Activated CD4-positive, alpha-beta T cell treated with anti-CD3 and anti-CD28 coated beads for 48 hours (primary cell): ENCODE measurements around the gene NTF3.

Experiments used
- DNase-seq: peaks from one replicate; pipeline ENCODE4 v3.0.0-alpha.2; 2020

Gene NTF3

DNA sequence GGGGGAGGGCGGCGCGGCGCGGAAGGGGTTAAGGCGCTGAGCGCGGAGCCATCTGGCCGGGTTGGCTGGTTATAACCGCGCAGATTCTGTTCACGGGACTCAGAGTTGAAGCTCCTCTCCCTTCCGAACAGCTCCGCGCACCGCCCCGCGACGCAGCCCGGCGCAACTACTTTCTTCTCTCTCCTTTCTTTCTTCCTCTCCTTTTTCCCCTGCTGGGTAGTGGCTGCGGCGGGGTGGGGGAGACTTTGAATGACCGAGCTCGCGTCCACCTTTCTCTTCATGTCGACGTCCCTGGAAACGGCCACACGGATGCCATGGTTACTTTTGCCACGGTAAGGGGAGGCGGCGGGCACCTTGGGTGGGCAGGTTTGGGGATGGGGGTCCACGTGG is at the start of gene NTF3:
Gene NTF3, plus strand, starts transcription at position 98 of the 390 bp plus-strand sequence. Its CDS starts 217 bp downstream, at position 315.
- peak; percentile 16 for DNase-seq

DNA sequence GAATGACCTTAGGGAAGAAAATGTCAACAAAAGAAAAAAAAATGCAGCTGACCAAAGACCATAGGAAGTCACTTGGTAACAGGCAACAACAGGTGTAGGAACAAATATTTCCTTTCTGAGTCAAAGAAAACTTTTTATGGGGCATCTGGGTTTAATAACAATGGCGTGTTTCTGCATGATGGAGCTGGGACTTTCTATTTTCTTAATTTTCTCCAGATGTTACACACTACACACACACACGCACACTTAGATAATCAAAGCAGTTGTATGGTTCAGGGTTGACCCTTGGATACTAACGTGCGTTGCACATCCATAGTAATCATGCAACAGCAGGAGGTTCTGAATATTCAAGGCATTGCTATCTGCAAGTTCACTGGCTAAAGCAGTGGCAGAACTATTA is 47.9 kb upstream of the NTF3 start:
- no peak for DNase-seq

DNA sequence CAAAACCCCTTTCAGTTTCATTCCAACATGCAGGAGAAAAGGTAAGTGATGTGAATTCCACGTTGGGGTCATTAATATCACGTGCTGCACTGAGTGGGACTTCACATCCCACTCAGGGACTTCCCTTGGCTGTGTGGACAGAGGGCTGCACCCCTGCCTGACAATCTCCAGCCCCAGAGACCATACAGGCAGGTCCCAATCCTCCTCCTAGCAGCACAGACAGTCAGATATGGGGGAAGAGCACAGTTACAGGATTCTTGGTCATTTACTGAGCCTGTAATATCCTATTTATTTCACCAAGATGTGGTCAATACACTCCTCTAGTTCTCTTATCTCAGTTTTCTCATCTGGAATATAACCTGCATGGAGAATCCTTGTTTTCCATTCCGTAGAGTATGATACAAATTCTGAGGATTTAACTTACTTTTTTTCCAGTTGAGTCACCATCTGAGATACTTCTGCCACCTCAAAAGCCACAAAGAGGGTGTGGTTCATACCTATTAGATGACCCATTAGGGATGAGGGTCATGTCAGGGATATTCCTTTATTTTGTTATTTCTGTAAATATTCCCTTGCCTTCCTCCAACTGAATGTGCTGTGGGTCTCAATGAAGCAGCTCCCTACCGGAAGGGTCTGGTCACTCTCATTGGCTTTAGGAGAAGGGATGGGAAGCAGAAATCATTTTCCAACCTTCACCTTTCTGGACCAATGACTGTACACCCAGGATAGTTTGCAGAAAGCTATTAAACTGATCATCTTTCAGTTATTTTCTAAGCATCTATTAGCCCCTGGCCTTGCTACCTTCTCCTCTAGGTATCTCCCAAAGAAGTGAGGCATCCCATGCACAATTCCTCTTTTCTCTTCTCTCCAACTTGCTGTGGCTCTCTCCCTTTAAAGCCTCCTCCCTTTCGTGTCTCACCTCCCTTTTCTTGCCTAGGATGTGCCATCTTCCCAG is 43.0 kb upstream of the NTF3 start:
- no peak for DNase-seq

DNA sequence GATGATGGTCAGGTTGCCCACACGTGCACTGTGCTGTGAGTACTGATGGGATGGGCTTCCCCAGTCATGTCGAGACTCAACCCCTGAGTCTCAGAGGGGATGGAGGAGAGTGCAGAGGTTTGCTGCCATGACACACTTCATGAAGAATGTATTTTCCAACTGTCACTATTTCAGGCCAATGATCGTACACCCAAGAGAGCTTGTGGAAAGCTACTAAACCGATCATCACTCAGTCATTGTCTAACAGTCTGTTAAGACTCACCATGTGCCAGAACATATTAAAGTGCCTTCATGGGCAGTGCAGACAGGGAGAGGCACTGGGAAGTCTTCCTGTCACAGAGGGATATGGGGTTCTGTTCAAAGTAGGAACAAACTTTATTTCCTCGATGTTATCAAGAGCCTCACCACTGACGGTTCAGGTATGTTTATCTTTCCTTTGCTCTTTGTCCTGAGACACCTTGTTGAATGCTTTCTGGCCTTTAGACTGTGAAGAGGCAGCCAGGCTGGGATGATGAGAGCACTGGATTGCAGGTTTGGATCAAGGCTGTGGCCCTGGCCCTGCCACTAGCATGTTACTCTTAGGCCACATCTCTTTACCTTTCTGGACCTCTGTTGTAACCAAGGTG is 41.6 kb upstream of the NTF3 start:
- DNase-seq = no peak

DNA sequence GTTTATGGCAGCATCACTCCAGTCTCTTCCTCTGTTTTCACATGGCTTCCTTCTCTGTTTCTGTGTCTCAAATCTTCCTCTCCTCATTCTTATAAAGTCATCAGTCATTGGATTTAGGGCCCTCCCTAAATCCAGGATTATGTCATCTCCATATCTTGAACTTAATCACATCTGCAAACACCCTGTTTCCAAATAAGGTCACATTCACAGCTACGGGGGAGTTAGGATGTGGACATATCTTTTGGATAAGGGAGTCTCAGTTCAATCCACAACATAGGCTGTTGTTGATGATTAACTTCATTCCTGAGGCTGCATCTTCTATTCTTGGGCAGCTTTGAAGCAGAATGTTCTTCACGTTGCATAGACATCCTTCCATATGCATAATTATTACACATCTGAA is 40.3 kb upstream of the NTF3 start:
- no peak for DNase-seq

DNA sequence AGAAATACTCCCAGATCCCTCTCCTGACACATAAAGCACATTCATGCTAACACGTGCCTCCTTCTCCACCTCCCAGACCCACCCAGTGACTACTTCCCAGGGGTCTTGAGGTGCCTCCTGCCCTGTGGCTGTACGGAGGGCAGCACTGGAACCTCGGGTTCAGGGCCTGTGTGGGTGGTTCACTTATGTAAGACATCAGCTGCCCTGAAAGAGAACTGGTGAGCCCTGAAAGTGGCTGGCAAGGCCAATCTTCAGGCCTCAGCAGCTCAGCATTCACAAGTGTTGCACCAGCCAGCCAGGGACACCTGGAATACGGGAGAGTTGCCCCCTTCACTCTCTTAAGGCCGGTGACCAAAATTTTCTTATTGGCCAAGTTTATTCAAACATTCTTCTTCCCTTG is 38.9 kb upstream of the NTF3 start:
- DNase-seq = no peak

DNA sequence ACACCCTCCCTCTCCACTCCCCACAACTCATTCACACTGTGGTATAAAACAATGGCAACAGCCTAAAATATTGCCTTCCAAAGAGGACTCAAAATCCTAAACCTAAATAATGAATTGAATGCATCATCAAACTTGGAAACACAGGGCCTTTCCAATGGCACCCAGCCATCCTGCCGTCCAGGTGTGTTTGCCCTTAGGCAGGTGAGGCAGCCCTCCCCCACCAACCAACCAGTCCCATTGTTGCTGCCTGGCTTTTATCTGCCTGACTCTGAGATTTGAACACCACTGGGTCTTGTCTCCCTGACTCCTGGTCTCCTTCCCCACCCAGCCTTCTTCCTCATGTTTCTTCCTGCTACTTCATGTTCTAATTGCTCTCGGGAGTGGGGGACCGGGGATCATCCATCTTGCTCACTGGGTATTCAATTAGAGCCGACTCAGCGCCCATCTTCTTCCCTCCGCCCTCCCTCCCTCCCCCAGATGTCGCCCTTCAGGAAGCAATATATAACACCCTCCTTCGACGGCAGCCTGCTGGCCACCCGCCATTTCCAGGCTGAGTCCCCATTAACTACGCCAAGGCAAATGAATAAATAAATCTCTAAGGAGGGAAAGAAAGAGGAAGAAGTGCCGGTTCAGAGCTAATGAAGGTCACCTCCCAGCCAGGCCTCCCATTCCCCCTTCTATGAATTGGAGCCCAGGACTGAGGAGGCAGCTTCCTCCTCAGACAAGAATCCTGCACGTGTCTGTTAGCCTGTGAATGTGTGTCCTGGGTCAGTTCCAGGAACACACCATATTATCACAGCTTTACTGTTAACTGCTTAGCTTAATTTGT is 36.3 kb upstream of the NTF3 start:
- no peak for DNase-seq

DNA sequence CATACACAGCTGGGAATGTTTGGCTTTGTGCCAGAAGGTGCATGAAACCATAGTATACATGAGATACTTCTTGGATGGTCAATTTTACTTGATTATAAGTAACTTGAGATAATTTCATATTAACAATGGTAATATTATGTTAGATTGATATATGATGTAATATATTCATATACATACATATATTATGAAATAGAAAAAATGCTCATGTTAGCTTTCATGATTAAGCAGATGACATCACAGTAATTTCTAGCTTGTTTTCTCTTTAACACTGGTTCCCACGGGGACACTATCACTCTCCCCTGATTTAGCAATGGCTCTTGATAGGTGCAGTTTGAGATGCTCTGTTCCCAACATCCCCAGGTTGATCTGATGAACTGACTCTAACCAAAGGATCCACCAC is 35.4 kb upstream of the NTF3 start:
- DNase-seq = no peak

DNA sequence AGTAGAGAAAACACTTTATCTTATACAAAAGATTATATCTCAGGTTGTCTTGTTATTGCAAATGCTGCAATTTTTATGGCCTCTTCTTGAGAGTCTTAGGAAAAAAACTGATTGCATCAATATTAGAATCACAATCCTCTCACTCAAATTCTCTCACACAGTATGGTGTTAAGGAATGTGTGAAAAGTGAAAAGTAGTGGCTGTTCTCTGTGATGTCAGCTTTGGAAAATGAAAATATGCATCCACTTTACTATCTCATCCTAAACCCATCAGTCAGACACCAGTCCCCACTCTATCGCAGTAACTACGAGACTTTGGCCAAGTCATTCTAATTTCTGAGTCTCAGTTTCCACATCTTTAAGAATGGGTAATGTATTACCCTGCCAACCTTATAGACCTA is 32.6 kb upstream of the NTF3 start:
- DNase-seq = no peak

DNA sequence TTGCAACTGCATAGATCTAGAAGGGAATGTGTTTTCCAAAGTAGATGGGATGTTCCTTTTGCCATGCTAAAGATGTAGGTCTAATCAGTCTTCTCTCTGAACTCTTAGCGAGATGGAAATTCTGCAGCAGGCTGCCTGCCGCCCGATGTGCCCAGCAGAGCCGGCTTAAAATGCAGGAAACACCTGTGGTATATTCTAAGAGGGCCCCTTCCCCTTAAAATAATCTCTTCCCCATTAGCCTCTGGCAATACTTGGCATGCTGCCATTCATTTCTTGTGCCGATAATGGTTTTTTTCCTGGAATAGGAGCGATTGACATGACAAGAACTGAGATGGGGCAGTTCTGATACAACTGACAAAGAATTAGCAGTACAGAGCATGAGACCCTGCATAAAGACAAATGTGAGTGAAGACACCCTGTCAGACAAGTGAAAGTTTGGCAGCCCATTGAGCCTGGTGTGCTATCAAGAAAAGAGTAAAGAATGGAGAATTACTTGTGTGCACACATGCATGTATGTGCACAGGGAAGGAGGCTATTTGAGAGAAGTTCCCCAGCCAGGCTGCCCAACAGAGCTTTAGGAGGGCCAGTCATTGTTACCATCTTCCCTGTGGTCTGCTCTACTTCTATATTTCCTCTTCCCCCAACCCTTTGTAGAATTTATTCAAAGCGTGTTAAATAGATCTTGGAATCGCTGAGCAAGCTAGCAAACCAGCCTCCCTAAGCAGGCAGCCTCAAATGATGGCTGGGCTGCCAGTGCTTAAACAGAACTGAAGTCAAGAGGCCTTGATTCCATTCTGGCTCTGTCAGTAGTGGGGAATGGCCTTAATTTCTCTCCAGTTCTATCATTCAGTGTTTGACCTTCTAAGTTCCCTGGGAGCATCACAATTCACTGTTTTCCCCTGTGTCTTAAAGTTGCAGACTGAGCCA is 29.6 kb upstream of the NTF3 start:
- no peak for DNase-seq

DNA sequence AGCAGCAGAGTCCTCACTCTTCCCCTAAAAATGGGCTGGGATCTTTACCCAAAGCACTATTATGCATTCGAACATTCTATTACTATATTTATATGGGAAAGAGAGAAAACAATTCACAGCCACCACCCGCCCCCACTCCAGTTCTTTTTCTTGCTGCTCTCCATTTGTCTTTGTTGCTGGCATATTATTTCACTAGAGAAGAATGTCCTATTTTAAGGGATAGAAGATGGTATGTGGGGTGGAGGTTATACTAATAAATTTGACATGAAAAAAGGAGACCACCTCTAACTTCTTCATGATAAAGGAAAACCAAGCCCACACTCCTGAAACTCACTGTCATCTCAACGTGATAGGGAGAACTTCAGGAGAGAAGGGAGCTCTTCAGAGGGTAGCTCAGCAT is 28.5 kb upstream of the NTF3 start:
- DNase-seq = no peak

DNA sequence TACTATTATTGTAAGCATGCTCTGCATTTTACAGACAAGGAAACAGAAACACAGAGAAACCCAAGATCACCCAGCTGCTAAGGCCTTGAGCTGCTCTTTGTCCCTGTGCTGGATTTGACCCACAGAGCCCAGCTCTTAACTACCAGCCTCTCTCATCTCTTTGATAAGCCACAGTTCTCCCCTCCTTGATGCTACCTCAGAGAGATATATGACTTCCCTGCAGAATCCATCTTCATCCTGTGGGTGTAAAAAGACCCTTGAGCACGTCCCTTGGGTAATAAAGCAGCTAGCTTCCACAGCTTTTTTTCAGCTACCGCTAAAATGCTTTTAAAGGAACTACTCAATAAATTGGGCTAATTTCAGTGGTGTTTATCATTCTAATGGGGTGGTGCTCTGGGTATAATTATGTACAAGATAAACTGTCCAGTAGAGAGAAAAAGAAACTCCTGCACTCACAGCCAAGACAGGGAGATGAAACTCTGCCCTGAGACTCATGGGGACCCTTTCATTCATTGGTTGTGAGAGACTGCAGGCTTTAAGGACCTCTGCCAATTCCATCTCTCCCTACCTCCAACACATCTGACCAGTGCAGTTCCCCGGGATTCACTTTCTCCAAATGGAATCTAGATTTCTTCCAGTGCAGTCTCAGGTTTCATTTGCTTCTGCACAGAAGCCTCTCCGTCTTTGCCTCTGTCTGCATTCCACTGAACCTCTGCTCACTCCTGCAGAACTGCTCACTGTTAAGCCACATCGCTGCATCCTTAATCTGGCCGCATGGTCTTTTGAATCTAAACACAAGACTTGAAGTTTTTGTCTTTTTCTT is 24.7 kb upstream of the NTF3 start:
- DNase-seq = no peak

DNA sequence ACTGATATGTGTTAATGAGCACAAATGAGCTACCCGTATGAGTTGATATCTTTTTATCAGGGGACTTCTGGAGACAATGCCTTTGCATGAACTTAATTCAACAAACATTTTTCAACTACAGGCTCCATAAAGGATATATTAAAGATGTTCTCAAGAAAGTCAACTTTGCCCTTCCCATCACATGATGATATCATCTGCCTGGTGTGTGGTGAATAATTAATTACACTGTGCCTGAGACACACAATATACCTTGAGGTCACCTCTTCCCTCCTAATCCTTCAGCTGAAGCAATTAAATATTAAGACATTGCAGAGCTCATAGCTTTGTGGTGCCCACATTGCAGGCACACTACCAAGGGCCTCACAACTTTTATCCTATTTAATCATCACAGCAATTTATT is 22.3 kb upstream of the NTF3 start:
- DNase-seq = no peak

DNA sequence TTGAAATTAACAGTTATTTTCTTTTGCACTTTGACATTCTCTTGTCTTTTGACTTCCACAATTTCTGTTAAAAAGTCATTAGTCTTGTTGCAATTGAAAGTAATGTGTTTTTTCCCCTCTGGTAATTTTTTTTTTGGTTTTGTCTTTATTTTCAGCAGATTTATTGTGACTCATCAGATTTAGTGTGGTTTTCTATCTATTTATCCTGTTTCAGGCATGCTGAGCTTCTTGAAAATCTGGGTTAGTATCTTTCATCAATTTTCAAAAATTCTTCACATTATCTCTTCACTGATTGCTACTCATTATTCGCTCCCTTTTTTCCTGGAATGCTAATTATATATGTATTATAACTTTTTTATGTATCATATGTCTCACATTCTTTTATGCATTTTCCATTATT is 15.3 kb upstream of the NTF3 start:
- no peak for DNase-seq

DNA sequence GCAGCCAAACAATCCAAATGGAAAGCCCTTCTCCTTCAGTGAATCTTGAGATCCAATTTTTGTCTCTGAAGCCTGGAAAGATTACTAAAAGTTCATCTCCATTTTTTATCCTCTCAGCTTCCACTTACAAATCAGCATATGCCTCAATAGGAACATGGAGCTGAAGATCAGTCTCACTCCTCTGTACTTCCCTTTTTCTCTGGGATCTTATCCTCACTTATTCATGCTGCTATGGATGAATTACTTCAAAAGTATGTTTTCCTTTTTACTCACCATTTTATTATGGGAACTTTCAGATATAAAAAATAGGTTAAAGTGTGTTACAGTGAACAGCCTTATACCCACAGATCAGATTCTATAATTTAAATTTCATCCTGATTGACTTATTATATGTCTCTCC is 14.4 kb upstream of the NTF3 start:
- DNase-seq = no peak

DNA sequence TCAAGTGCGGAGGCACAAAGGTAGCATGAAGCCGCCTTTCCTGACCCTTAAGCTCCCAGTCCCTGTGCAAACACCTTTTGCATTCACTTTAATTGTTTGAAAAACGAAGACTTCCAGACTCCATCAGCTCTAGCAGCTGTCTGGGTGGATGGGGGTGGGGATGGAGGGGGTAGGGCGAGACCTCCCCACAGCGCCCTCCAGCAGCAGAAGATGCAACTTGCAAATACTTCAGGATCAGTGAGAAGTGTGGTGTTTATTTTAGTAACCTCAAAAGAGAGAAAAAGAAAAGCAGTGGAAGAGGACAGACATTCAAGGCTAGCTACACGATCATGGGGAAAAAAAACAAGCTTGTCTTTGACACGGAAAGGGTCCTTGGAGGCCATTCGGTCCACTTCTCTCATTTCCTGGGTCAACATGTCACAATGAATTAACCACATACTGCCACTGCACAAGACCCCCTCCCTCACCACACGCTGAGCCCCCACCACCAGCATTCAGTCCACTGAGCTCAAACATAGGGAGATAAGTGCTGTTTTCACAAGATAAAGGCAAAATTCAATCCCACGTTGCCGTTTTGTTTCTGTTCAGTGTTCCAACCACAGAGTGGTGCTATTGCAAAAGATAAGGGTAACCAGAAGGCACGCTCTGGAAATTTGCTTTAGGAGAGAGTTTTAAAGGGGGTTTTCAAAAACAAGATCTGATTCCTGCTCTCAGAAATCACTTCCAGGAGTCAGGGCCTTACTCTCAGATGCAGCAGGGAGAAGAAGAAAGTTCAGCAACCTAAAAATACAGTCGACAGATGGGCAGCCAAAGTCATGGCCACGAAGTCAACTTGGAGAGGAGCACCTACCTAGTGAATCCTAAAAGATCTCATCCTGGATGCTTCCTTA is 3.3 kb upstream of the NTF3 start:
- DNase-seq = no peak

DNA sequence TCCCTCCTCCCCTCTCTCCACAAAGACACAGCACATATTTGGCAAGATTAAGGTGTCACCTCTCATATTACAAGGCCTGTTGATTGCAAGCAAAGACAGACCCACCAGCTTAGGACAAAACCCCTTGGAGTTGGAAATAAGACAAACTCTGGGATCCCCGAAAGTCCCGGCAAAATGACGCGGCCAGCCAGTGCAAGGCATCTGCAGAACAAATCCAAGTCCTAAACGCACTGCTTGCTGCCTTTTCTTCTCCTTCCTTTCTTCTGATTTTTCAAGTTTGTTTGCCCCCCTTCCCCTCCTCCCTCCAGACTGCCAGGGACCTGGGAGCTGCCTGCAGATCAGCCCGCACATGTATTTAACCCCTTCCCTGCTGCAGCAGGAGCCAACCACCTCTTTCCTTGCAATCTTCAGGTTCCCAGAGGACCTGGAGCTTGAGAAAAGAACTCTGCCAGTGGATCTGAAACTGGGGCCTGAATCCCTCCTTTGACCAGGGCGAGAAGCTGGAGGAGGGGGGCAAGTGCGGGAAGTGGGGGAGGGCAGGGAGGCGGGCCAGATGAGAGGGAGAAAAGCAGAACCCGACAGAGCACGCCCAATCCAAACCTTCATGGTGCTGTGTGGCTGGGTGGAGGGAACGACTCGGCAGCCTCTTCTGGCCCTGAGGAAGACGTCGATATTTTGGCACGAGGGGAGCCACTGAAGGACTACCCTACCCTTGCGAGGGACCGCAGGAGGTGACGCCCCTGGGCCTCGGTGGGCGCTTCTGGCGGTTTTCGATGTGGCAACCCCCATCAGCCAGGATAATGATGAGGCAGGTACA is 2.0 kb upstream of the NTF3 start:
- DNase-seq = no peak

DNA sequence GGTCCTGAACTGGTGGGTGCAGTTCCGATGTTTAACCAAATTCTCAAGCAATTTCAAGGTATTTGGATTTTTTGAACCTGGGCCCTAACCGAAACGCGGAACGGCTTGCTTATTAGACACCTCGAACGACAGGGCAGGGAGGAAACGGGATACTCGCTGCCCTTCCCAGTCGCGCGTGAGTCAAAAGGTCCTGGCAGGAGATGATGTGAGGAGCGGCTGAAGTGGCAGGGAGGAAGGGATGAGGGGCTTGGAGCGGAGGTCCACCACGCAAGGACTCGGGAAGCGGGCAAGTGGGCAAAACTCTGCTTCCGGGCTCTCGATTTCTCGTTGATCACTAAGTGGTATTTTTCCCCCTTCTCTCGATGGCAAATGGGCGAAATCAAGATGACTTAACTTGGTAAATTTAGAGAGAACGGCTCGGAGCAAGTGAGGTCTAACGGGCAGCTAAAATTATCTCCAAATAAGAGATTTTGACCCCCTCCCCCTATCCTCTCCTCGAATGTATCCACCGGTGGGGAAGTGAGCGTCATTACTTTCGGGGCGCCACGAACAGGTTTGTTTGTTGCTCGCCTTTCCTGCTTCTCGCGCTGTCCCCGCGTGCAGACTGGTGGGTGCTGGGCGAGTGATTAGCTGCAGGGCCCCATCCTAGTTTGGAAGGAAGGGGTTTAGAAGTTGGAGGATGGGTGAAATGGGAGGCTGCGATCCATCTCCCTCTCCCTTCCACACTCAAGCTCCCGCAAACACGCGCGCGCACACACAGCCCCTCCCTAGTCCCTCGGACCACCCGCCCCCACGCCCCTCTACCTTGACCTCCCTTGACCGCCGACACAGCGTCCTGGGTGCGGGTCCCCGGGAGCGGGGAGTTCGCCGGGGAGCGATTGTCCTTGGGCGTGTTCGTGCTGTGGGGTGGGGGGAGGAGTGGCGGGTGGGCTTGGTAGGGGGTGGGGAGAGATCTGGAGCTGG is 986 bp upstream of the NTF3 start:
- DNase-seq = no peak
